ENCODE measurements around the gene ANO1. TPM values are rescaled to one million over a fixed set of nuclear protein-coding genes. Genes with fewer than 3 reads are reported as not detected.

The ANO1 gene
- polyA plus RNA-seq, 1 donor (not counting 4 experiments of a cell fraction or from before 2014, with no cell fraction given): 45.2 TPM

DNA sequence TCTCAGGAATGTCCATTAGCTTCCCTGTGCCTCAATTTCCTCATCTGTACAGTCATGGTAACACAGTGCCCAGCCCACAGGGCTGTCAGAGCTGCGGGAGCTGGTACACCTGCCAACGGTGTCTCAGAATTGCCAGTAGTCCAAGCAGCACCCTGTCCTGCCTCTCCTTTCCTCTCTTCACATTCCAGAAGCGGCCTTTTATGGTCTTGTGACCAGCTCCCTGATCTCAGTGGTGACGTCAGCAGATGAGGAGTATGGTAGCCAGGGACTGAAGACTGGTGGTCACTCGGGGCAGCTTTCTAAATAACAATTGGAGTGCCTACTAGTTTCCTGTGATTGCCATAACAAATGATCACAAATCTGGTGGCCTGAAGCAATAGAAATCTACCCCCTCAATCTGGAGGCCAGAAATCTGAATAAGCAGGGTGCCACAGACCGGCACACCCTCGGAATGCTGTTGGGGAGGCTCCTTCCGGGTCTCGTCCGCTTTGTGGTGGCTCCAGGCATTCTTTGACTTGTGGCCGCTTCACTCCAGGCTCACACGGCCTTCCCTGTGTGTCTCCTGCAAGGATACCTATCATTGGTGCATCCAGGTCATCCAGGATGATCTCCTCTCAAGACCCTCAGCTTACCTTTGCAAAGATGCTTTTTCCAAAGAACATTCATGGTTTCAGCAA is 127.1 kb downstream of the ANO1 start:
- Histone ChIP-seq H3K9me1 (ENCODE audit: control insufficient read depth, extremely low read depth, insufficient read depth, low read length) (peaks cover 4% of the 10 kb centered on the region), H3K4me2 (ENCODE audit: control insufficient read depth, extremely low read depth, insufficient read depth, low read depth, low read length) (peak overlapping the region; percentile 71), H3K4me1 (ENCODE audit: control insufficient read depth, extremely low read depth, insufficient read depth, low read length) (peaks cover 20% of the 10 kb centered on the region), H3K79me2 (ENCODE audit: control insufficient read depth, insufficient read depth, low read length) (peaks cover 40% of the 10 kb centered on the region), H3K27me3 (ENCODE audit: control insufficient read depth, extremely low read depth, insufficient read depth, low read length) (no peaks in the 10 kb centered on the region), H3K9ac (ENCODE audit: control insufficient read depth, extremely low read depth, insufficient read depth, low read length) (peak overlapping the region; percentile 18), H2AFZ (ENCODE audit: control insufficient read depth, low read length) (no peak overlapping the region), H3K4me3 (ENCODE audit: control insufficient read depth in 2 of 3, extremely low read depth in 1 of 3, insufficient read depth in 2 of 3, low read depth in 1 of 3, low read length in 3 of 3) (peak overlapping the region in 1 of 3 experiments; percentile 88), H3K27ac (ENCODE audit: control insufficient read depth, insufficient read depth, low read length) (peak overlapping the region; percentile 88), H3K36me3 (ENCODE audit: control insufficient read depth in 2 of 2, extremely low read depth in 1 of 2, insufficient read depth in 2 of 2, low read length in 2 of 2) (peaks cover 12 to 26% of the 10 kb centered on the region in 2 experiments), H4K20me1 (ENCODE audit: control insufficient read depth, extremely low read depth, insufficient read depth, low read length) (peaks cover 23% of the 10 kb centered on the region), H3K9me3 (ENCODE audit: control insufficient read depth, low read depth, low read length) (no peaks in the 10 kb centered on the region)
- no peak for FAIRE-seq
- TF ChIP-seq EZH2 (IDR thresholded peaks at IDR 0.05; ENCODE audit: low read length): no peak
- TF ChIP-seq, protein P1, sequence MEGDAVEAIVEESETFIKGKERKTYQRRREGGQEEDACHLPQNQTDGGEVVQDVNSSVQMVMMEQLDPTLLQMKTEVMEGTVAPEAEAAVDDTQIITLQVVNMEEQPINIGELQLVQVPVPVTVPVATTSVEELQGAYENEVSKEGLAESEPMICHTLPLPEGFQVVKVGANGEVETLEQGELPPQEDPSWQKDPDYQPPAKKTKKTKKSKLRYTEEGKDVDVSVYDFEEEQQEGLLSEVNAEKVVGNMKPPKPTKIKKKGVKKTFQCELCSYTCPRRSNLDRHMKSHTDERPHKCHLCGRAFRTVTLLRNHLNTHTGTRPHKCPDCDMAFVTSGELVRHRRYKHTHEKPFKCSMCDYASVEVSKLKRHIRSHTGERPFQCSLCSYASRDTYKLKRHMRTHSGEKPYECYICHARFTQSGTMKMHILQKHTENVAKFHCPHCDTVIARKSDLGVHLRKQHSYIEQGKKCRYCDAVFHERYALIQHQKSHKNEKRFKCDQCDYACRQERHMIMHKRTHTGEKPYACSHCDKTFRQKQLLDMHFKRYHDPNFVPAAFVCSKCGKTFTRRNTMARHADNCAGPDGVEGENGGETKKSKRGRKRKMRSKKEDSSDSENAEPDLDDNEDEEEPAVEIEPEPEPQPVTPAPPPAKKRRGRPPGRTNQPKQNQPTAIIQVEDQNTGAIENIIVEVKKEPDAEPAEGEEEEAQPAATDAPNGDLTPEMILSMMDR (optimal IDR thresholded peaks at IDR 0.05 in 1 of 3, IDR thresholded peaks at IDR 0.05 in 1 of 3, conservative IDR thresholded peaks at IDR 0.05 in 1 of 3; ENCODE audit: extremely low read depth in 1 of 3, insufficient read depth in 2 of 3, low read length in 3 of 3): no peak
- DNase-seq (ENCODE audit: low read depth, low spot score): no peak
- dilution Hi-C loops (cut with MboI; ENCODE audit: extremely low pct_ligation_motif_present, low sequenced_read_pairs): no loop called here

DNA sequence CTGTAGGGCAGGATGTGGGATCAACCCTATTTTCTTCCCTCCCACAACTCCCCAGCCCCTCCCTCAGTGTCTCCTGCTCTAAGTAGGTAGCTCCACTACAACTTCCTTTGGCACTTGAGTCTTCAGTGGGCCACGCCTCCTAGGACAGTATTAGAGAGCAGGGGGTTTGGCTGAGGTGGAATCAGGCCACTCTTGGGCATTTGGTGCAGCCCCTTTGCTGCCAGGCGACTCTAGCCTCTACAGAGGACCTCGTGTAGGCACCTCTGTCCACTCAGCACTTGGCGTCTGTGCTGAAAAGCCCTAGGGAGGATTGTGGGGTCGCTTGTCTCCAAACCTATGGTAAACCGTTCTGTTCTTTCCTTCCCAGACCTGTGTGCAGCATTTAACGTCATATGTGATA is 127.6 kb downstream of the ANO1 start:
- no peaks in the 10 kb centered on the region for H3K27me3 ChIP-seq (ENCODE audit: control insufficient read depth, extremely low read depth, insufficient read depth, low read length)
- TF ChIP-seq, protein P1 (optimal IDR thresholded peaks at IDR 0.05 in 1 of 3, IDR thresholded peaks at IDR 0.05 in 1 of 3, conservative IDR thresholded peaks at IDR 0.05 in 1 of 3; ENCODE audit: extremely low read depth in 1 of 3, insufficient read depth in 2 of 3, low read length in 3 of 3): no peak
- no peak for TF ChIP-seq EZH2 (IDR thresholded peaks at IDR 0.05; ENCODE audit: low read length)
- H3K27ac ChIP-seq (ENCODE audit: control insufficient read depth, insufficient read depth, low read length): no peak overlapping the region
- H4K20me1 ChIP-seq (ENCODE audit: control insufficient read depth, extremely low read depth, insufficient read depth, low read length): peaks cover 23% of the 10 kb centered on the region
- DNase-seq (ENCODE audit: low read depth, low spot score) (no peak), FAIRE-seq (no peak)
- H3K4me1 ChIP-seq (ENCODE audit: control insufficient read depth, extremely low read depth, insufficient read depth, low read length): peaks cover 17% of the 10 kb centered on the region
- no peak overlapping the region for H3K9ac ChIP-seq (ENCODE audit: control insufficient read depth, extremely low read depth, insufficient read depth, low read length)
- H3K79me2 ChIP-seq (ENCODE audit: control insufficient read depth, insufficient read depth, low read length): peaks cover 40% of the 10 kb centered on the region
- H3K9me3 ChIP-seq (ENCODE audit: control insufficient read depth, low read depth, low read length): no peaks in the 10 kb centered on the region
- H3K9me1 ChIP-seq (ENCODE audit: control insufficient read depth, extremely low read depth, insufficient read depth, low read length): peaks cover 4% of the 10 kb centered on the region
- H3K4me2 ChIP-seq (ENCODE audit: control insufficient read depth, extremely low read depth, insufficient read depth, low read depth, low read length): no peak overlapping the region
- no peak overlapping the region for H3K4me3 ChIP-seq (ENCODE audit: control insufficient read depth in 2 of 3, extremely low read depth in 1 of 3, insufficient read depth in 2 of 3, low read depth in 1 of 3, low read length in 3 of 3)
- dilution Hi-C loops (cut with MboI; ENCODE audit: extremely low pct_ligation_motif_present, low sequenced_read_pairs): no loop called here
- H2AFZ ChIP-seq (ENCODE audit: control insufficient read depth, low read length): no peak overlapping the region
- peaks cover 12 to 26% of the 10 kb centered on the region in 2 experiments for H3K36me3 ChIP-seq (ENCODE audit: control insufficient read depth in 2 of 2, extremely low read depth in 1 of 2, insufficient read depth in 2 of 2, low read length in 2 of 2)

Measured in keratinocyte (primary cell).